ENCODE data around the gene ALDH1L1.

- TF ChIP-seq YY1 (IDR thresholded peaks at IDR 0.05; ENCODE audit: insufficient read depth, insufficient read length) (no peak), ZNF274 (IDR thresholded peaks at IDR 0.05; ENCODE audit: low read depth, low read length) (no peak)
Measured at GRCh38 chr3:126211569-126211968, 31.2 kb upstream of the ALDH1L1 start.
